Body of pancreas (tissue), 4 donors: ENCODE measurements around the gene IFT57. TPM values are rescaled to one million over a fixed set of nuclear protein-coding genes. Genes with fewer than 3 reads are reported as not detected.

Experiments used
- ATAC-seq: fragments of 150-250 bp; one replicate; pipeline ENCODE4 v1.9.1; 2016
- DNase-seq, 4 donors: peaks; one replicate each; pipeline ENCODE4 v3.0.0-alpha.2; 2019
- H3K27ac ChIP-seq, 4 donors: fragments of 200-600 bp; sonication (generic); 1 replicate in 3 of 4; 2 replicates in 1 of 4; pipeline versions ENCODE4 v1.5.1 to v1.6.1; 2016 to 2019; ENCODE audit warnings: mild to moderate bottlenecking in 1 of 4, mixed read lengths in 1 of 4, moderate library complexity in 1 of 4
- H3K27me3 ChIP-seq, 2 donors: fragments of 200-600 bp; sonication (generic); one replicate each; pipeline ENCODE4 v1.6.0; 2016; ENCODE audit warnings: mild to moderate bottlenecking in 1 of 2
- H3K36me3 ChIP-seq, 2 donors: fragments of 200-600 bp; sonication (generic); replicated peaks in 1 of 2; 2 replicates each; pipeline ENCODE4 v1.5.1; 2016; ENCODE audit warnings: low read depth in 2 of 2; ENCODE audit not compliant: insufficient read depth in 1 of 2
- H3K4me1 ChIP-seq: fragments of 200-600 bp; sonication (generic); one replicate; pipeline ENCODE4 v1.6.0; 2016
- H3K4me3 ChIP-seq, 2 donors: fragments of 200-600 bp; sonication (generic); 1 replicate in 1 of 2; 2 replicates in 1 of 2; pipeline ENCODE4 v1.5.1; 2016 to 2019
- H3K9me3 ChIP-seq, 3 donors: fragments of 200-600 bp; sonication (generic); 1 replicate in 2 of 3; 2 replicates in 1 of 3; pipeline ENCODE4 v1.5.1; 2016
- CTCF ChIP-seq, 7 experiments: fragments of 450-650 bp in 4 of 7; fragments of 200-600 bp in 3 of 7; sonication (generic) in 3 of 7; IDR thresholded peaks; one replicate each; pipeline ENCODE4 v1.5.1; 2016 to 2019; ENCODE audit warnings: antibody characterized with exemption in 7 of 7
- POLR2A ChIP-seq, 3 donors: fragments of 450-650 bp; IDR thresholded peaks; one replicate each; pipeline ENCODE4 v1.6.1; 2016; ENCODE audit warnings: antibody characterized with exemption in 3 of 3, mild to moderate bottlenecking in 2 of 3
- WGBS, 2 donors: methylation state at CpG; one replicate each; pipeline ENCODE4 v1.1.5; 2017; 5-methylcytosine and 5-hydroxymethylcytosine counted together
- intact Hi-C: fragments of 100-400 bp; cut with DNase I; formaldehyde crosslinking; loops from one replicate; pipeline ENCODE4 v1.15.1; 2023
- total RNA-seq, 2 donors: library from RNA; depleted of rRNA; stranded (reverse); fragments of >200 nt; gene quantifications; one replicate each; pipeline ENCODE4 v1.1.0, GENCODE V29; 2016

IFT57 gene
- total RNA-seq, 2 donors from 2014 or later: 33.2 to 51.1 TPM

- intact Hi-C loops: no loop called here
- Histone ChIP-seq H3K36me3 (no peaks in the 10 kb centered on the region), H3K4me3 (no peak overlapping the region), H3K9me3 (no peaks in the 10 kb centered on the region), H3K27ac (no peak overlapping the region), H3K4me1 (no peaks in the 10 kb centered on the region), H3K27me3 (no peaks in the 10 kb centered on the region)
- no peak for DNase-seq
- 67 to 87% methylated on average over 1 of the region's 1 CpG for WGBS, 2 donors
- TF ChIP-seq CTCF (IDR thresholded peaks at IDR 0.05) (no peak), POLR2A (IDR thresholded peaks at IDR 0.05) (no peak)
- no peak for ATAC-seq
These were observed 41.1 kb downstream of the IFT57 start for GRCh38 chr3:108181172-108181571.

GRCh38 chr3:108180194-108180593 lies 42.0 kb downstream of the IFT57 start:
- DNase-seq (no peak), ATAC-seq (no peak)
- Histone ChIP-seq H3K4me1 (no peaks in the 10 kb centered on the region), H3K27me3 (no peaks in the 10 kb centered on the region), H3K9me3 (no peaks in the 10 kb centered on the region), H3K36me3 (no peaks in the 10 kb centered on the region), H3K27ac (no peak overlapping the region), H3K4me3 (no peak overlapping the region)
- TF ChIP-seq CTCF (IDR thresholded peaks at IDR 0.05) (no peak), POLR2A (IDR thresholded peaks at IDR 0.05) (no peak)
- 23 to 43% methylated on average over 1 of the region's 1 CpG for WGBS, 2 donors
- intact Hi-C loops: no loop called here

GRCh38 chr3:108178676-108179075 lies 43.5 kb downstream of the IFT57 start:
- 90 to 100% methylated on average over 1 of the region's 1 CpG for WGBS, 2 donors
- Histone ChIP-seq H3K27me3 (no peaks in the 10 kb centered on the region), H3K4me3 (no peak overlapping the region), H3K27ac (no peak overlapping the region), H3K9me3 (no peaks in the 10 kb centered on the region), H3K4me1 (no peaks in the 10 kb centered on the region), H3K36me3 (no peaks in the 10 kb centered on the region)
- DNase-seq (no peak), ATAC-seq (no peak)
- intact Hi-C loops: no loop called here
- no peak for TF ChIP-seq CTCF (IDR thresholded peaks at IDR 0.05)
- no peak for TF ChIP-seq POLR2A (IDR thresholded peaks at IDR 0.05)

GRCh38 chr3:108177536-108177935 lies 44.7 kb downstream of the IFT57 start:
- Histone ChIP-seq H3K36me3 (no peaks in the 10 kb centered on the region), H3K9me3 (no peaks in the 10 kb centered on the region), H3K4me3 (no peak overlapping the region), H3K4me1 (no peaks in the 10 kb centered on the region), H3K27ac (no peak overlapping the region), H3K27me3 (no peaks in the 10 kb centered on the region)
- intact Hi-C loops: no loop called here
- WGBS, 2 donors: 94 to 96% methylated on average over 2 of the region's 2 CpGs
- ATAC-seq (no peak), DNase-seq (no peak)
- no peak for TF ChIP-seq POLR2A (IDR thresholded peaks at IDR 0.05)
- no peak for TF ChIP-seq CTCF (IDR thresholded peaks at IDR 0.05)

- Histone ChIP-seq H3K36me3 (no peaks in the 10 kb centered on the region), H3K27ac (no peak overlapping the region), H3K27me3 (no peaks in the 10 kb centered on the region), H3K4me1 (no peaks in the 10 kb centered on the region), H3K4me3 (no peak overlapping the region), H3K9me3 (no peaks in the 10 kb centered on the region)
- 98 to 100% methylated on average over 1 of the region's 1 CpG for WGBS, 2 donors
- no peak for DNase-seq
- ATAC-seq: no peak
- intact Hi-C loops: no loop called here
- TF ChIP-seq CTCF (IDR thresholded peaks at IDR 0.05) (no peak), POLR2A (IDR thresholded peaks at IDR 0.05) (no peak)
These were observed 46.9 kb downstream of the IFT57 start for GRCh38 chr3:108175352-108175751.
